CD4-positive, alpha-beta memory T cell (primary cell): Measurements from ENCODE around the gene UBE2S. TPM values are rescaled to one million over a fixed set of nuclear protein-coding genes. Genes with fewer than 3 reads are reported as not detected.
"Not testable (repeated sequence)": the region's sequence is repeated elsewhere in the genome, so short reads cannot be mapped to it uniquely, and the experiment has no call there.

Experiments
- CTCF ChIA-PET: fragments of 350-600 bp; sonication (Branson Sonifier 250); formaldehyde crosslinking; loops from one replicate; lab custom pipeline; 2021; ENCODE audit warnings: inconsistent platforms; ENCODE audit not compliant: partially characterized antibody; lab: Charles Lee
- POLR2A ChIA-PET: fragments of 350-600 bp; sonication (Branson Sonifier 250); formaldehyde crosslinking; loops from one replicate; lab custom pipeline; 2021; ENCODE audit not compliant: partially characterized antibody; lab: Charles Lee
- DNase-seq, 5 donors: peaks; one replicate each; pipeline versions ENCODE4 v3.0.0 to v3.0.0-alpha.2; 2020 to 2022; ENCODE audit warnings: mixed read lengths in 1 of 5
- H3K27ac ChIP-seq: one replicate; pipeline ENCODE4 v1.7.0; 2013; ENCODE audit warnings: low read depth, low read length
- H3K27me3 ChIP-seq: 2 replicates; pipeline ENCODE4 v1.7.0; 2013; ENCODE audit warnings: mild to moderate bottlenecking, low read length, moderate library complexity; ENCODE audit not compliant: insufficient read depth
- H3K36me3 ChIP-seq: 2 replicates; pipeline ENCODE4 v1.7.0; 2013; ENCODE audit warnings: mild to moderate bottlenecking, low read length, moderate library complexity; ENCODE audit not compliant: insufficient read depth
- H3K4me1 ChIP-seq: 2 replicates; pipeline ENCODE4 v1.7.0; 2013; ENCODE audit warnings: mild to moderate bottlenecking, low read length, moderate library complexity; ENCODE audit not compliant: insufficient read depth
- H3K4me3 ChIP-seq, 2 donors: one replicate each; pipeline ENCODE4 v1.7.0; 2013; ENCODE audit warnings: low read length in 2 of 2, mild to moderate bottlenecking in 1 of 2
- H3K9me3 ChIP-seq, 2 donors: one replicate each; pipeline ENCODE4 v1.7.0; 2013; ENCODE audit warnings: low read length in 2 of 2, control low read depth in 1 of 2; ENCODE audit not compliant: control insufficient read depth in 1 of 2
- H3K27ac Mint-ChIP-seq, 7 donors: one replicate each; pipeline ENCODE4 v1.8.0; 2020 to 2021; ENCODE audit warnings: mixed read lengths in 7 of 7, mild to moderate bottlenecking in 6 of 7, inconsistent platforms in 3 of 7, moderate library complexity in 3 of 7
- H3K27me3 Mint-ChIP-seq, 2 donors: one replicate each; pipeline ENCODE4 v1.8.0; 2020 to 2021; ENCODE audit warnings: mixed read lengths in 2 of 2
- H3K36me3 Mint-ChIP-seq, 2 donors: one replicate each; pipeline ENCODE4 v1.8.0; 2020 to 2021; ENCODE audit warnings: mixed read lengths in 2 of 2, inconsistent platforms in 1 of 2, mild to moderate bottlenecking in 1 of 2
- H3K4me1 Mint-ChIP-seq, 4 donors: one replicate each; pipeline ENCODE4 v1.8.0; 2020 to 2021; ENCODE audit warnings: mixed read lengths in 4 of 4, mild to moderate bottlenecking in 1 of 4
- H3K4me3 Mint-ChIP-seq, 8 donors: one replicate each; pipeline ENCODE4 v1.8.0; 2020 to 2021; ENCODE audit warnings: mixed read lengths in 8 of 8, mild to moderate bottlenecking in 7 of 8, moderate library complexity in 6 of 8, inconsistent platforms in 3 of 8
- H3K9me3 Mint-ChIP-seq, 8 donors: one replicate each; pipeline ENCODE4 v1.8.0; 2020 to 2021; ENCODE audit warnings: mixed read lengths in 8 of 8, mild to moderate bottlenecking in 5 of 8, inconsistent platforms in 3 of 8, moderate library complexity in 1 of 8
- intact Hi-C: fragments of 100-400 bp; cut with micrococcal nuclease; formaldehyde crosslinking; loops from one replicate; pipeline ENCODE4 v1.15.1; 2023
- polyA plus RNA-seq, 2 donors: library from polyadenylated mRNA; unstranded; fragments of 300-500 nt; fragmentation: Illumina TruSeq; gene quantifications; one replicate each; pipeline ENCODE4 v1.2.3, GENCODE V29; 2021
- total RNA-seq, 2 experiments: library from RNA; stranded (reverse); gene quantifications; one replicate each; pipeline ENCODE4 v1.2.3, GENCODE V29; 2021

Gene UBE2S
- total and polyA plus RNA-seq, 4 experiments from 2014 or later, result 18.0 to 25.4 (median 22.9) TPM

DNA sequence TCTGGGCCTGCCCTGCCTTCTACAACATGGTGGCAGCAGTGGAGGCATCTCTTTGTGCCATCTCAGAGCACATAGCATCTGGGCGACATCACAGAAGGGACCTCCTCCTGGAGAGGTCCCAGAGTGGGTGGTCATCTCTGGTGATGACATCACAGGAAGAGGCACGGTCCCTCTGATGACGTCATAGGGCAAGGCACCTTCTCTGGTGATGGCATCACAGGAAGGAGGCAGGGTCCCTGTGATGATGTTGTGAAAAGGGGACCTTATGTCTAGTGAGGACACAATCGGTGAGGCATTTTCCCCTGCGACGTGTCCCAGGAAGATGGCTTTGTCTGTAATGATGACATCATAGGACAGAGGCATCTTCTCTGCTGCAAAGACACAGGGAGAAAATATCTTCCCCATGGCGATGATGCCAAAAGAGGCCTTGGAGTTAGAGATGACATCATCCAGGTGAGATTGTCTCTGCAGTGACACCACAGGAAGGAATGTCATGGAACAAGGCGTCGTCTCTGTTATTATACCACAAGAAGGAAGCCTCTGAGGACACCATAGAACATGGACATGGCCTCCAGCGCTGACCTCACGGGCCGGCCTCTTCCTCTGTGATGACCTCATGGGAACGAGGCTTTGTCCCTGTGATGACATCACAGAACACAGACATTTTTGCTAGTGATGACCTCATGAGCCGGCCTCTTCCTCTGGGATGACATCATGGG is 24.8 kb upstream of the UBE2S start:
- no peak overlapping the region for H3K27ac Mint-ChIP-seq
- no peak overlapping the region for H3K27ac ChIP-seq
- H3K27me3 ChIP-seq, result peaks cover 6% of the 10 kb centered on the region
- H3K9me3 ChIP-seq, result no peaks in the 10 kb centered on the region
- H3K4me1 ChIP-seq, result no peaks in the 10 kb centered on the region
- ChIA-PET CTCF (no interaction called here), POLR2A (no interaction called here)
- H3K4me1 Mint-ChIP-seq, result peaks cover 0 to 2% (median under 1%) of the 10 kb centered on the region in 4 donors
- H3K36me3 Mint-ChIP-seq, result peaks cover 0 to 6% of the 10 kb centered on the region in 2 donors
- no peak overlapping the region for H3K4me3 ChIP-seq
- H3K9me3 Mint-ChIP-seq, result peaks cover 0 to 3% (median 0%) of the 10 kb centered on the region in 8 donors
- DNase-seq, result no peak
- no peaks in the 10 kb centered on the region for H3K36me3 ChIP-seq
- no peak overlapping the region for H3K4me3 Mint-ChIP-seq
- peaks cover 27 to 40% of the 10 kb centered on the region in 2 donors for H3K27me3 Mint-ChIP-seq
- intact Hi-C loops, result no loop called here

DNA sequence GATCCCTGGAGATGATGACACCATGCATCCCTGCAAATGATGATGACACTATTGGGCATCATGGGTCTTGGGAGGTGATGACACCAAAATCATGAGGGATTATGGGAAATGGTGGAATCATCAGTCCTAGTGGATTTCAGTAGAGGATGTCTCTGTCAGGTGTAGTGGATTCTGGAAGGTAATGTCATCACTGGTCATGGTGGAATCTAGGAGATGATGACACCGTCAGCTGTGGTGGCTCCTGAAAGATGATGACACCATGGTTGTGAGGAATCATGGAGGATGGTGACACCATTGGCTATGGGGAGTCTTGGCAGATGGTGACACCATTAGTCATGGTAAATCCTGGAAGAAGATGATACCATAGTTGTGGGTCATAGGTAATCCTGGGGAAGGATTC is 23.6 kb upstream of the UBE2S start:
- Mint-ChIP-seq H3K4me1 (peaks cover 0 to 2% (median under 1%) of the 10 kb centered on the region in 4 donors), H3K36me3 (peaks cover 0 to 6% of the 10 kb centered on the region in 2 donors), H3K27me3 (peaks cover 18 to 30% of the 10 kb centered on the region in 2 donors), H3K4me3 (no peak overlapping the region), H3K9me3 (peaks cover 0 to 3% (median 0%) of the 10 kb centered on the region in 8 donors), H3K27ac (no peak overlapping the region)
- DNase-seq, result no peak
- H3K4me1 ChIP-seq, result no peaks in the 10 kb centered on the region
- ChIA-PET POLR2A (no interaction called here), CTCF (no interaction called here)
- no peaks in the 10 kb centered on the region for H3K9me3 ChIP-seq
- no peak overlapping the region for H3K27ac ChIP-seq
- H3K27me3 ChIP-seq, result peaks cover 6% of the 10 kb centered on the region
- intact Hi-C loops, result no loop called here
- H3K4me3 ChIP-seq, result no peak overlapping the region
- no peaks in the 10 kb centered on the region for H3K36me3 ChIP-seq

DNA sequence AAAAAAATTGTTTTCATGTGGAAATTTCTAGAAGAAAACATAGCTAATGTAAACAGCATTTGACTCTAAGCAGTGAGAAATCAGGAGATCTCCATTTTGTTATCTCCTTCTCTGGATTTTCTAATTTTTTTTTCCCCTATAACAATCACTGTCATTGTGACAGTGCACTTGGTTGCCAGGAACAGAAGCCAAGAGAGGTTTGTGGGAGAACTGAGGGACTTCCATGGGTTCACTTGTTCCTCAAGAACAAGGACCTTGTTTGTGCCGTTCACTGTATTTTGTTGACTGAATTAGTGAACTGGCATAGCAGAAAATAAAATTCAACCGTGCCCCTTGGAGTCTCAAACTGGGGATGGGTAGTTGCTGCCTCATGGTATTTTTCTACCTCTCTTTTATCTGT is 18.5 kb upstream of the UBE2S start:
- CTCF ChIA-PET, result interaction anchor here (0.6 to 1.2 kb wide), 2 partner anchors 134 to 296 kb away, joined by 3 read pairs; no protein-coding TSS in a partner anchor
- Mint-ChIP-seq H3K4me3 (no peak overlapping the region), H3K4me1 (peaks cover 5 to 11% (median 7%) of the 10 kb centered on the region in 4 donors), H3K27ac (no peak overlapping the region), H3K27me3 (peaks cover 7 to 19% of the 10 kb centered on the region in 2 donors), H3K9me3 (peaks cover 0 to 3% (median 0%) of the 10 kb centered on the region in 8 donors), H3K36me3 (peaks cover 0 to 1% of the 10 kb centered on the region in 2 donors)
- H3K27me3 ChIP-seq, result no peaks in the 10 kb centered on the region
- no peak for DNase-seq
- no peak overlapping the region for H3K4me3 ChIP-seq
- intact Hi-C loops, result no loop called here
- H3K36me3 ChIP-seq, result no peaks in the 10 kb centered on the region
- POLR2A ChIA-PET, result no interaction called here
- H3K4me1 ChIP-seq, result peaks cover 13% of the 10 kb centered on the region
- H3K9me3 ChIP-seq, result no peaks in the 10 kb centered on the region
- no peak overlapping the region for H3K27ac ChIP-seq

DNA sequence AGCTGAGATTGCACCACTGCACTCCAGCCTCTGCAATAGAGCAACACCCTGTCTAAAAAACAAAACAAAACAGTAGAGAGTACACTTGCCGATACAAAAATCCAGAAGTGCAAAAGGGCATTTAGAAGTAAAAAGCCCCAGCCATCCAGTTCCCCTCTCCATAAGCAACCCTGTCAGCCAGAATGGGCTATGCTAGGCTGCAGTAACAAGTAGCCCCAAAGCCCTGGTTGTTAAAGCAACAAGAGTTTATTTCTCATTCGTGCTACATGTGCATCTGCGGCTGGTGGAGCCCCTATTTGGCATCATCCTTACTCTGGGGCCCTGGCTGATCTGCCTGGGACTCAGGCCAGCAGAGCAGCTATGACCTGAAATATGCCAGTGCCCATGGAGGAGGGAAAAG is 16.9 kb upstream of the UBE2S start:
- H3K36me3 ChIP-seq, result no peaks in the 10 kb centered on the region
- intact Hi-C loops, result no loop called here
- Mint-ChIP-seq H3K27me3 (peaks cover 4 to 12% of the 10 kb centered on the region in 2 donors), H3K9me3 (peaks cover 0 to 3% (median 0%) of the 10 kb centered on the region in 8 donors), H3K36me3 (no peaks in the 10 kb centered on the region), H3K4me1 (peaks cover 9 to 22% (median 14%) of the 10 kb centered on the region in 4 donors), H3K27ac (peak overlapping the region in 1 of 7 donors; percentile 64), H3K4me3 (no peak overlapping the region)
- POLR2A ChIA-PET, result no interaction called here
- H3K4me1 ChIP-seq, result peaks cover 21% of the 10 kb centered on the region
- H3K9me3 ChIP-seq, result no peaks in the 10 kb centered on the region
- H3K4me3 ChIP-seq, result no peak overlapping the region
- H3K27ac ChIP-seq, result no peak overlapping the region
- no peaks in the 10 kb centered on the region for H3K27me3 ChIP-seq
- DNase-seq, result no peak
- CTCF ChIA-PET, result no interaction called here

DNA sequence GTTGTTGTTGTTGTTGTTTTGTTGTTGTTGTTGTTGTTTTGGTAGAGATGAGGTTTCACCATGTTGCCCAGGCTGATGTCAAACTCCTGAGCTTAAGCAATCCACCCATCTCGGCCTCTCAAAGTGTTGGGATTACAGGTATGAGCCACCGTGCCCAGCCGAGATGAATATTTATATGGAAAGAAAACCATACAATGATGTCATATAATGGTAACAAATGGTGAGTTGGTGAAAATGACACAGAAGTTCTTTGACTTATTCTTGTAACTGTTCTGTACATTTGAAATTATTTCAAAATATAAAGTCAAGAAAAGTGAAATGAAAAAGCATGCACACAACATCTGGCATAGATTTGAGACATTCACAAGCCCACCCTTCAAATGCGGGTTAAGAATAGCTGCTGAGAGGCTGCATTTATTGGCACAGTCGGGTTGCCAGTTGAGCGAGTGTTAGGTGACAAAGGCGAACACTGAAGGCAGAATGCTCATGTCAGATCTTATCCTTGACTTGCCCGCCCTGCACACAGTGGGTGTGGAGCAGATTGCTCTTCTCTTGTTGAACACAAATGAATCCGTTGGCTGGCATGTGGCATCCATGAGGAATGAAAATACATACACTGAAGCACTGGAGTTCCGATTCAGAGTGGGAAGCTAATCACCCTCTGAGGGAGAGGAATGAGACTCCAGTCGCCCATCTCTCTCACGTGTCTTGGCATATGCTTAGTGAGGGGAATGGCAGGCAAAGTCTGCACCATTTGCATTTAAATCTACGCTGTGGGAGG is 15.8 kb upstream of the UBE2S start:
- Mint-ChIP-seq H3K36me3 (no peaks in the 10 kb centered on the region), H3K27ac (no peak overlapping the region), H3K4me3 (no peak overlapping the region), H3K27me3 (peaks cover 2 to 6% of the 10 kb centered on the region in 2 donors), H3K4me1 (peaks cover 9 to 23% (median 15%) of the 10 kb centered on the region in 4 donors), H3K9me3 (peaks cover 0 to 3% (median 0%) of the 10 kb centered on the region in 8 donors)
- ChIA-PET CTCF (interaction anchor here (0.6 kb wide), 1 partner anchor 294 kb away, joined by 3 read pairs; no protein-coding TSS in a partner anchor), POLR2A (interaction anchor here (0.9 kb wide), 1 partner anchor 162 kb away, joined by 3 read pairs; no protein-coding TSS in a partner anchor)
- Histone ChIP-seq H3K9me3 (no peaks in the 10 kb centered on the region), H3K27me3 (no peaks in the 10 kb centered on the region), H3K27ac (no peak overlapping the region), H3K36me3 (no peaks in the 10 kb centered on the region), H3K4me3 (no peak overlapping the region), H3K4me1 (peaks cover 23% of the 10 kb centered on the region)
- intact Hi-C loops, result no loop called here
- no peak for DNase-seq

DNA sequence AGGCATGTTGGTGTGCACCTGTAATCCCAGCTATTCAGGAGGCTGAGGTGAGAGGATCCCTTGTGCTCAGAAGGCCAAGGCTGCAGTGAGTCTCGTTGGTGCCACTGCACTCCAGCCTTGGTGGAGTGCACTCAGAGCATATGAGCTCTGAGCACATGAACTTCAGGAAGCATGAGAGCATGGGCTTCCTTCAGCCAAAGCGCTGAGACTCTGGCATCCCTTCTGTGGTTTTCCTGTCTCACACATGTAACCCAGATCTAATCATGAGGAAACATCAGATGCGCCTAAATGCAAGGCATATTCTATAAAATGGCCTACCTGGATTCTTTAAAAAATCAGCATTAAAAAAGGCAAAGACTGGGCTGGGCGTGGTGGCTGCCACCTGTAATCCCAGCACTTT is 13.7 kb upstream of the UBE2S start:
- H3K4me3 Mint-ChIP-seq, result peak overlapping the region; percentile 20 to 74 (median 63)
- CTCF ChIA-PET, result interaction anchor here (1.1 to 6.3 kb wide), 3 partner anchors 37 to 281 kb away, joined by 3 to 41 read pairs (median 9); partner anchors contain the start of gene TMEM238
- POLR2A ChIA-PET, result interaction anchor here (0.9 to 1.9 kb wide), 3 partner anchors 13 to 37 kb away, joined by 3 to 10 read pairs (median 4); partner anchors contain the start of genes TMEM238 and UBE2S
- H3K27me3 ChIP-seq, H3K9me3 Mint-ChIP-seq, H3K27ac ChIP-seq, H3K4me3 ChIP-seq, H3K9me3 ChIP-seq, H3K36me3 ChIP-seq, H3K27me3 Mint-ChIP-seq, H3K36me3 Mint-ChIP-seq, intact Hi-C loops: not testable (repeated sequence)
- H3K4me1 Mint-ChIP-seq, result peaks cover 9 to 29% (median 20%) of the 10 kb centered on the region in 4 donors
- peak overlapping the region; percentile 69 to 92 (median 83) for H3K27ac Mint-ChIP-seq
- peak; percentile 40 to 78 (median 56) for DNase-seq
- peaks cover 25% of the 10 kb centered on the region for H3K4me1 ChIP-seq
